A549 treated with ZK216348 at 1 μM for 4 hours (cell line): ENCODE data around the gene HDGFL3. TPM values are rescaled to one million over a fixed set of nuclear protein-coding genes. Genes with fewer than 3 reads are reported as not detected.

Experiments used
- total RNA-seq: library from RNA; stranded (reverse); fragments of 200-300 nt; extraction: Qiagen RNA extraction; gene quantifications from 5 replicates; pipeline ENCODE4 v1.2.3, GENCODE V29; 2022; ENCODE audit warnings: low read depth

HDGFL3 gene
- total RNA-seq = 51.9 to 99.0 TPM (median 57.5 TPM) in 5 replicates

DNA sequence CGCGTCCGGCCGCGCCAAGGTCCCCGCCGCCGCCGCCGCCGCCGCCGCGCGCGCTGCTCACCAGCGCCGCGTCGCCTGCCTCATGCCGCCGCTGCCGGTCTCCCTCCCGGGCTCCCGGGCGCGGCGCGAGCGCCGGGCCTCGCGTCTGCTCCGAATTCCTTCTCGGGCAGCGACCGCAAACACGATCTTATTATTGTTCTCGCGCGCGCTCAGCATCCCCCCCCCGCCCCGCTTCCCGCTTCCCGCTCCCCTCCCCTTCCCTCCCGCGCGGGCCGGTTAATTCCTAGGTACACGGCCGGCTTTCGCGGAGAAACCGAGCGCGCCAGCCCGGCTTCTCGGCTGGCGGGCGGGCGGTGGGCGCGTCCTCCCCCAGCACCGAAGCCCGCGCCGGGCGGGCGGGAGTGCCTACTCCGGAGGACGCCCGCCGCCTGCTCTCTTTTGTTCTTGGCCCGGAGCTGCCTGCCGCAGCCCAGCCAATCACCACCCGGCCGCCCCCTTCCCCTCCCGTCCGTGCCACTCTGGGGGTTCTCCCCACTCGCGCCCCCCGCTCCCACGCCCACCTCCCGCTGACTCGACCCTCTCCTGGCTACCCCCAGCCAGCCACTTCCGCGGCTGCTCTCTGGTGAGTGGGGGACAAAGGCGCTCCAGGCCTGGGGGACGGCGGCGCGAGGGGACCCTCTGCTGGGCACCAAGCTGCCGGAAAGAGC is at the start of gene HDGFL3:
TSS of gene HDGFL3 (minus strand) at position 164 of the 707 bp plus-strand sequence. CDS start 409 bp downstream, outside the sequence.

DNA sequence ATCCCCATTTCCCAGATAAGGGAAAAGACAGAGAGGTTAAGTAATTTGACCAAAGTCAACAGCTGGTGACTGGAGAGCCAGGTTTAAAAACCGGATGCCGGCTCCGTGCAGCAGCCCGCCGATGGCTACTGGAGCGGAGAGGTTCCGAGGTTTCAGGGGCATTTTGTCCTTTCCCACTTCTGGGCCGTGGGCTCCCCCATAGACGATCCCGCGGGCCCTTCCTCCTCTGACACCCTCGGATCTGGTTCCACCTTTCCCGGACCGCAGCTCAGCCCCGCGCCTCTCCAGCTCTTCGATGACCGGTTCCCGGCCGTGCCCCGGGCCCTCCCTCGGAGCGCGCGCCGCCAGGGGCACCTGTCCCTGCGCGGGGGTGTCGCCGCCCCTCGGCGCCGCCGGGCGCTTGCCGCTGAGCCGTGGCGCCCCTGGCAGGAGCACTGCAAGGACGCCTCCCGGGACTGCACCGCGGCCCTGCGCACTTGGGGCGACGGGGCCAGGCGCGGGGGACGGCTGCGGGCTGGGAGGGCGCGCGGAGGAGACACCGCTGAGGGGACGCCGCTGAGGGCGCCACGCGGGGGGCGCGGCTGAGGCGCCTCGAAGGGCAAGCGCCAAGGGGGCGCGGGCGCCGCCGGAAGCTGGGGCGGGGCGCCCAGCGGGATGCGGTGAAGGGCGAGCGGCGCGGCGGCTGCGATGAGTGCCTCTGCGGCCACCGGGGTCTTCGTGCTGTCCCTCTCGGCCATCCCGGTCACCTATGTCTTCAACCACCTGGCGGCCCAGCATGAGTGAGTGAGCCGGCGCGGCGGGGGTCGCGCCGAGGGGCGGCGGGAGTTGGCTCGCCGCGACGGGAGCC is 100.4 kb downstream of the HDGFL3 start, which contains the start of gene TM6SF1:
TSS of gene TM6SF1 (plus strand) at position 652 of the 847 bp plus-strand sequence. CDS start at position 688, 36 bp downstream.

Other genes with a start within 250 kb of the HDGFL3 start
- gene RAMAC, start 221.6 kb downstream of the HDGFL3 start, total RNA-seq = 38.9 to 67.5 TPM (median 39.6 TPM) in 5 replicates
- 41.2 to 47.7 TPM (median 45.5 TPM) in 5 replicates for gene C15orf40, start 196.2 kb downstream of the HDGFL3 start, total RNA-seq
- 43.2 to 67.3 TPM (median 55.5 TPM) in 5 replicates for gene BTBD1, start 140.6 kb downstream of the HDGFL3 start, total RNA-seq
- 0.11 to 0.13 TPM in 2 of 5 replicates, not detected in the others for gene TM6SF1, start 100.2 kb downstream of the HDGFL3 start, total RNA-seq
- gene BNC1, start 76.8 kb upstream of the HDGFL3 start, total RNA-seq = 0.45 to 0.88 TPM (median 0.53 TPM) in 5 replicates
- gene SH3GL3, start 239.5 kb upstream of the HDGFL3 start, total RNA-seq = 0.49 to 1.3 TPM (median 0.71 TPM) in 5 replicates